Activated naive CD4-positive, alpha-beta T cell treated with anti-CD3 and anti-CD28 coated beads, Interleukin-2, amount 10 ng/mL, durations not matched to agents 7 days and 5 days (primary cell): Measurements from ENCODE around the gene C4A.
"Not testable (repeated sequence)": the region's sequence is repeated elsewhere in the genome, so short reads cannot be mapped to it uniquely, and the experiment has no call there.

Experiments used
- CTCF ChIA-PET: fragments of 350-600 bp; sonication (Branson Sonifier 250); formaldehyde crosslinking; loops from one replicate; lab custom pipeline; 2021; ENCODE audit warnings: antibody characterized with exemption; lab: Charles Lee
- DNase-seq: peaks from one replicate; pipeline ENCODE4 v3.0.0-alpha.2; 2020
- H3K27ac Mint-ChIP-seq: one replicate; pipeline ENCODE4 v1.8.0; 2021; ENCODE audit warnings: mild to moderate bottlenecking, moderate library complexity, mixed read lengths
- H3K27me3 Mint-ChIP-seq: one replicate; pipeline ENCODE4 v1.8.0; 2021; ENCODE audit warnings: mild to moderate bottlenecking, mixed read lengths
- H3K36me3 Mint-ChIP-seq: one replicate; pipeline ENCODE4 v1.8.0; 2021; ENCODE audit warnings: mixed read lengths
- H3K4me1 Mint-ChIP-seq: one replicate; pipeline ENCODE4 v1.8.0; 2021; ENCODE audit warnings: mixed read lengths
- H3K4me3 Mint-ChIP-seq: one replicate; pipeline ENCODE4 v1.8.0; 2021; ENCODE audit warnings: mild to moderate bottlenecking, moderate library complexity, mixed read lengths
- H3K9me3 Mint-ChIP-seq: one replicate; pipeline ENCODE4 v1.8.0; 2021; ENCODE audit warnings: mixed read lengths

C4A gene

DNA sequence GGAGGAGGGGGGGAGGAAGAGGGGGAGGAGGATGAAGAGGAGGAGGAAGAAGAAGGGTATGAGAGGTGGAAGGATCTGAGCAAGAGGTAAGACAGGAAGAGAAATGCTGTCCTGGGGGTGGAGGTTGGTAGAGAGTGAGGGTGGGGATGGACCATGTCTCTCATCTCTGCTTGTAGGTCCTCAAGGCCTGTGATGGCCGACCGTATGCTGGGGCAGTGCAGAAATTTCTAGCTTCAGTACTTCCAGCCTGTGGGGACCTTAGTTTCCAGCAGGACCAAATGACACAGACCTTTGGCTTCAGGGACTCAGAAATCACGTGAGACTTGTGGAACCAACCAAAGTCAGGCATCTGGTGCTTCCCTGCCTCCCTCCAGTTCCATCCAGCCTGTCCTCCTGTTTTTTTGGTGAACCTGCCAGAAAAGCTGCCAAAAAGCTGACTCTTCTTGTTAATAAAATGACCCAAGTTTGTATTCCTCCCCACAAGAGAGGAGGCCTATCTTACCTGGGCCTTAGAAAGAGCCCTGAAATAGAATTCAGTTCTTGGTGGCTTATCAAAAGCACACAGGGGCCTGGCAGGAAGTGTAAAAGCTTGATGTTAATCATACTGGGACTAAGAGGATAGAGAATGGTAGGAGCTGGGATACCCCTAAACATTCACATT lies 2.5 kb upstream of the C4A start:
- Mint-ChIP-seq H3K4me3 (no peak overlapping the region), H3K9me3 (no peaks in the 10 kb centered on the region), H3K27me3 (no peaks in the 10 kb centered on the region), H3K36me3 (peaks cover 5% of the 10 kb centered on the region), H3K27ac (peak overlapping the region; percentile 76), H3K4me1 (peaks cover 21% of the 10 kb centered on the region)
- no peak for DNase-seq
- CTCF ChIA-PET, result interaction anchor here (1.8 kb wide), 1 partner anchor 27 kb away, joined by 5 read pairs; no protein-coding TSS in a partner anchor

DNA sequence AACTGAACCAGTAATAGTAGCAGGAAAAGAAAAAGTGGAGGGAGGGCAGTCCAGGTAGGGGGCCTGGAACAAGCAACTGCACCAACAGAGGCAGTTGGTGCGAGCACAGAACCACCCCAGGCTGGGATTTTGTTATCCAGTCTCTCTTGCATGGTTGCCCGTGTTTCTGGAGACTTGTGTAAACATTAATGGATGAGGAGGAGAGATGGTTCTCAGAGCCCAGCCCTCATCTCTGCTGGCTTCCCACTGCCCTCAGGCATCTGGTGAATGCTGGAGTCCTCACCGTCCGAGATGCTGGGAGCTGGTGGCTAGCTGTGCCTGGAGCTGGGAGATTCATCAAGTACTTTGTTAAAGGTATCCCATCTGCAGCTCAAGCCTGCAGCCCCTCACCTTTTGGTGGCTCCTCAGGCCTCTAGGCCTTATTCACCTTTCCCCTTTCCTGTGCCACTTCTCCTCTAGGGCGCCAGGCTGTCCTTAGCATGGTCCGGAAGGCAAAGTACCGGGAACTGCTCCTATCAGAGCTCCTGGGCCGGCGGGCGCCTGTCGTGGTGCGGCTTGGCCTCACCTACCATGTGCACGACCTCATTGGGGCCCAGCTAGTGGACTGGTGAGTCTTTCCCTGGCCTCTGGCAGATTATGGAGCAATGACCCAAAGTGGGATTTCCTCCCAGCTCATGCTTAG lies 1.5 kb upstream of the C4A start:
- H3K4me3 Mint-ChIP-seq, DNase-seq, H3K27me3 Mint-ChIP-seq, H3K36me3 Mint-ChIP-seq, H3K9me3 Mint-ChIP-seq: not testable (repeated sequence)
- H3K4me1 Mint-ChIP-seq, result peaks cover 19% of the 10 kb centered on the region
- CTCF ChIA-PET, result interaction anchor here (1.8 kb wide), 1 partner anchor 28 kb away, joined by 5 read pairs; no protein-coding TSS in a partner anchor
- H3K27ac Mint-ChIP-seq, result peak overlapping the region; percentile 74

DNA sequence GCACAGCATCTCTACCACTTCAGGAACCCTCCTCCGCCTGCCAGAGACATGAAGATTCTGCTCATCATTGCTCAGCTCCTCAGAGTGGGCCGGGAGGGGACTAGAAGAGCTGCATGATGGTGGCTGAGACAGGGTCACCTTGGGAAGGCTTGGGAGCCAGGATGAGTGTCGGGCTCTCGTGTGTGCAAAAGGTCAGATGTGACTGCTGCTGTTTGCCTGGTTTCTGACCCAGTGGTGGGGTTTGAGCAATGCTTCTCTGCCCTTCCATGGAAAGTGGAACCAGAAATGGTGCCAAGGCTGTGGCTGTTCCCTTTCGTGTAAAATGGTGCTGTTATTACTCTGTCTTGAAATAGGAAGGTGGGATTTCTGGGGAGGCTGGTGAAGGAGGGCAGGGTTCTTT lies 859 bp upstream of the C4A start:
- H3K27me3 Mint-ChIP-seq, CTCF ChIA-PET, DNase-seq, H3K27ac Mint-ChIP-seq, H3K9me3 Mint-ChIP-seq, H3K36me3 Mint-ChIP-seq, H3K4me3 Mint-ChIP-seq: not testable (repeated sequence)
- peaks cover 19% of the 10 kb centered on the region for H3K4me1 Mint-ChIP-seq

DNA sequence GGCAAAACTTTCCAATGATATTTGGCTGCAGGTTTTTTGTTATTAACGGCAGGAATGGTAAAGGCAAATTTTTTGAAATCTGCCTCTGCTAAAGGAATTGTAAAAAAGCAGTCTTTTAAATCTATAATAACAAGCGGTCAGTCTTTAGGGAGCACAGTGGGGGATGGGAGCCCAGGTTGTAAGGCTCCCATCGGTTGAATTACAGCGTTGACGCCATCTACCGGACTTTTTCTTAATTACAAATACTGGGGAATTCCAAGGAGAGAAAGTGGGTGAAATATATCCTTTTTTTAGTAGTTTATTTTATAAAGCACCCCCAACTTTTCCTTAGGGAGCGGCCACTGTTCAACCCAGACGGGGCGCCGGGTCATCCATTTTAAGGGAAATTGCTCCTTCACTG lies 7.5 kb downstream of the C4A start:
- CTCF ChIA-PET, H3K9me3 Mint-ChIP-seq, H3K4me1 Mint-ChIP-seq, H3K27ac Mint-ChIP-seq, H3K27me3 Mint-ChIP-seq, DNase-seq, H3K36me3 Mint-ChIP-seq, H3K4me3 Mint-ChIP-seq: not testable (repeated sequence)

DNA sequence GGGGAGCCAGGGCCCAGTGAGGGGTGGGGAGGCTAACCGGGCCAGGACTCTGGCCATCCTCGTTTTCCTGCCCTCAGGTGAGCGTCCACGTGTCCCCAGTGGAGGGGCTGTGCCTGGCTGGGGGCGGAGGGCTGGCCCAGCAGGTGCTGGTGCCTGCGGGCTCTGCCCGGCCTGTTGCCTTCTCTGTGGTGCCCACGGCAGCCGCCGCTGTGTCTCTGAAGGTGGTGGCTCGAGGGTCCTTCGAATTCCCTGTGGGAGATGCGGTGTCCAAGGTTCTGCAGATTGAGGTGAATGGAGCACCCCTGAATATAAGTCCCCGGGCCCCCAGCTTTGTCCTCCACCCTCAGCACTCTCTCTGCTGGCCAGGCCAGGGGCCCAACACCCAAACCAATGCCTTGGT lies 12.6 kb downstream of the C4A start:
- H3K9me3 Mint-ChIP-seq, H3K27ac Mint-ChIP-seq, DNase-seq, H3K4me3 Mint-ChIP-seq, H3K27me3 Mint-ChIP-seq, CTCF ChIA-PET, H3K4me1 Mint-ChIP-seq, H3K36me3 Mint-ChIP-seq: not testable (repeated sequence)

DNA sequence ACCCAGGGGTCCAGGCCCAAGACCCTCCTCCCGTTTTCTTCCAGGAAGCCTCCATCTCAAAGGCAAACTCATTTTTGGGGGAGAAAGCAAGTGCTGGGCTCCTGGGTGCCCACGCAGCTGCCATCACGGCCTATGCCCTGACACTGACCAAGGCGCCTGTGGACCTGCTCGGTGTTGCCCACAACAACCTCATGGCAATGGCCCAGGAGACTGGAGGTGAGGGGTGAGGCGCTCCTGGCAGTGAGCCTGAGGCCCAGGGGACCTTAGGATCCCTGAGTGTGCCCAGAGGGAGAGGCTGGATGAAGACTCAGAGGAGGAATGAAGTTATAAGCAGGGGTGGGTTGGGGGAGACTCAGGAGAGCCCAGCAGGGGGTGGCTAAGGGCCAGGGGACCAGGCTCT lies 14.5 kb downstream of the C4A start:
- DNase-seq, CTCF ChIA-PET, H3K27me3 Mint-ChIP-seq, H3K36me3 Mint-ChIP-seq, H3K4me1 Mint-ChIP-seq, H3K27ac Mint-ChIP-seq, H3K9me3 Mint-ChIP-seq, H3K4me3 Mint-ChIP-seq: not testable (repeated sequence)

DNA sequence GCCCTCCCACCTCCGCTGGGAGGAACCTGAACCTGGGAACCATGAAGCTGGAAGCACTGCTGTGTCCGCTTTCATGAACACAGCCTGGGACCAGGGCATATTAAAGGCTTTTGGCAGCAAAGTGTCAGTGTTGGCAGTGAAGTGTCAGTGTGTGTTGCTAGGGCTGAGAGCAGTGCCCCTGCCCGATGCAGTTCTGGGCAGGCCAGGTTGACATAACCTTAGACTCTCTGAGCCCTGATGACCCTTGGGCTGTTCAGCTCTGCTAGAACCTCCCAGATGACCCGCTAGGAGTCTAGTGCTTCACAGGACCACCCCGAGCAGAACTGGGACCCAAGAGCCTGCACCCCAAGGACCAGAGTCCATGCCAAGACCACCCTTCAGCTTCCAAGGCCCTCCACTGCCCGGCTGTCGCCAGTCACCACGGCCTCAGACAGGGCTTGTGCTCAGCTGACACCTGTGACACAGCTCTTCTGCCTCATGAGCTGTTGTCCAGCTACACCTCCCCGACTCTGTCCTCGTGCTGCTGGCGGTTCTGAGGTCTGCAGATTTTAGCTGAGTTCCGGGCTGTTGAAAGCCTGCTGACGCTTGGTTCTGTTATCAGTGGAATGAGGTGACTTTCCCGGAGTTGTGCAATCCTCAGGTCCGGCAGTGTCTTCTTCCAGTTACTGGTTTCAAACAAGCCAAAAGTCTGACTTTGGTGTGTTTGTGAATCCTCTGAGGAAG lies 20.9 kb downstream of the C4A start:
- H3K9me3 Mint-ChIP-seq, H3K4me3 Mint-ChIP-seq, DNase-seq, CTCF ChIA-PET, H3K27me3 Mint-ChIP-seq, H3K27ac Mint-ChIP-seq, H3K4me1 Mint-ChIP-seq, H3K36me3 Mint-ChIP-seq: not testable (repeated sequence)

DNA sequence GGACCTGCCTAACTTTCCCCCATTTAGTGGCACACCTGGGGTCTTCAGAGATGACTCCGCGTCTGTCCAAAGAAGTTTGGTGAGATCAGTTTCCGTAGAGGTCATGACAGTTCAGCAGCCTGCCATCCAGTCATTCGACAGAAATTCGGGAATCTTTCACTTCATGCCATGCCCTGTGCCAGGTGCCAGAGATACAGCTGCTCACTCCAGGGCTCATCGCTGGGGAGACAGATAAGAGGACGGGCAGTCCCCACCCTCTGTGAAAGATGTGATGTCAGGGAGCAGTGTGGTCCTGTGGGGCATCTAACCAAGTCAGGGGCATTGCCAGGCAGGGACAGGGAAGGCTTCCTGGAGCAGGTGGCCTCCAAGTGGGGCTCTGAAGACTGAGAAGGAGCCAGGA lies 21.4 kb downstream of the C4A start:
- H3K9me3 Mint-ChIP-seq, H3K27me3 Mint-ChIP-seq, H3K27ac Mint-ChIP-seq, H3K36me3 Mint-ChIP-seq, H3K4me3 Mint-ChIP-seq, DNase-seq, CTCF ChIA-PET, H3K4me1 Mint-ChIP-seq: not testable (repeated sequence)

DNA sequence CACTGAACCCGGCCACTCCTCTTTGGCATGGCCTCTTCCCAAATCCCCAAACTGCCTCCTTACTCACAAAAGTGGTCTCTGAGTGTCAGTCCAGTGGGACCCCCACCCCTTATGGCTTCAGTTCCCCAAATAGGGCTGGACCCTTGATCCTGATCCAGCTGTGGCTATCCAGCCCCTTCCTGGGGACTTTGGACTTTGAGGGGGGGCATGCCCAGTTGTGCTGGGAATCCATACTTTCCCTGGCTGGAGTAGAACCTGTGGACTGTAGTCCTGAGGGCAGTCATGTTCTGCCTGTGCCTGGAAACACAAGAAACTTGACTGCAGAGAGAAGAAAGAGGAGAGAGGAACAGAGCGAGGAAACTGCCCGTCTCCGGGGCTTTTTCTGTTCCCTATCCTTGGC lies 22.5 kb downstream of the C4A start:
- CTCF ChIA-PET, H3K36me3 Mint-ChIP-seq, H3K27me3 Mint-ChIP-seq, H3K27ac Mint-ChIP-seq, H3K4me3 Mint-ChIP-seq, H3K4me1 Mint-ChIP-seq, H3K9me3 Mint-ChIP-seq, DNase-seq: not testable (repeated sequence)

DNA sequence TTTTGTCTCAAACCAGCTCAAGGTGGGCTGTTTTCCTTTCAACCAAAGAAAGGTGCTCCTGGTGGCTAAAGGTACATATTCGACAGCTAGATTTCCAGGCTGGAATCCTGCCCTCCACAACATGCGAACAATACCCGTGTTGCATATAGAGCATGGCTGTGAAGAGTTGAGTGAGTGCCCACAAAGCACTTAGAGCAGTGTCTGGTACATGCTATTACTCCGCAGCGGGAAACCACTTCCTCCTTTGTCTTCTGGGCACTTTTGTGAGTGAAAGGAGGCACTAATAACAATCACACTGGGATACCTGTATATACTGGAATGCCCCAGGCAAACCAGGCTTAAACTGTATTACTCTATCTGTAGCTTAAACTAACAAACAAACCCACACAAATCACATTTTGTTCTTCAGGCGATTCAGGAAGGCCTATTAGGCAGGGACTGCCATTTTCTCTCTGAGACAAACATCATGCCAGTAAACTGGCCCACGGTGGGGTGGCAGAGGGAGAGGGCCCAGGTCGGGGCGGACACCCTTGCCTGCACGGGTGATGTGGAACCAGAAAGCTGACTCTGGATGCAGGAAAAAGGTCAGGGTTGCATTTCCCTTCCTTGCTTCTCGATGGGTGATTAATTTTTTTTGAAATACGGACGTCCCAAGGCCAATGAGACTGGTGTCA lies 23.1 kb downstream of the C4A start:
- CTCF ChIA-PET, H3K4me3 Mint-ChIP-seq, H3K27ac Mint-ChIP-seq, H3K9me3 Mint-ChIP-seq, H3K4me1 Mint-ChIP-seq, H3K27me3 Mint-ChIP-seq, H3K36me3 Mint-ChIP-seq: not testable (repeated sequence)
- DNase-seq, result peak; percentile 16

DNA sequence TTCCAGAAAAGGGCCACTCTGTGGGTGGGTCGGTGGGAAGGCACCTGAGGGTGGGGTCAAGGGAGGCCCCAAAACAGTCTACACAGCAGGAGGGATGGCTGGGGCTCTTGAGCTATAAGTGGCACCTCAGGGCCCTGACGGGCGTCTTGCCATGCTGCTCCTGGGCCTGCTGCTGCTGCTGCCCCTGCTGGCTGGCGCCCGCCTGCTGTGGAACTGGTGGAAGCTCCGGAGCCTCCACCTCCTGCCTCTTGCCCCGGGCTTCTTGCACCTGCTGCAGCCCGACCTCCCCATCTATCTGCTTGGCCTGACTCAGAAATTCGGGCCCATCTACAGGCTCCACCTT lies 23.7 kb downstream of the C4A start:
- H3K9me3 Mint-ChIP-seq, H3K4me1 Mint-ChIP-seq, H3K4me3 Mint-ChIP-seq, H3K27me3 Mint-ChIP-seq, H3K27ac Mint-ChIP-seq, H3K36me3 Mint-ChIP-seq, CTCF ChIA-PET: not testable (repeated sequence)
- DNase-seq, result peak; percentile 19

DNA sequence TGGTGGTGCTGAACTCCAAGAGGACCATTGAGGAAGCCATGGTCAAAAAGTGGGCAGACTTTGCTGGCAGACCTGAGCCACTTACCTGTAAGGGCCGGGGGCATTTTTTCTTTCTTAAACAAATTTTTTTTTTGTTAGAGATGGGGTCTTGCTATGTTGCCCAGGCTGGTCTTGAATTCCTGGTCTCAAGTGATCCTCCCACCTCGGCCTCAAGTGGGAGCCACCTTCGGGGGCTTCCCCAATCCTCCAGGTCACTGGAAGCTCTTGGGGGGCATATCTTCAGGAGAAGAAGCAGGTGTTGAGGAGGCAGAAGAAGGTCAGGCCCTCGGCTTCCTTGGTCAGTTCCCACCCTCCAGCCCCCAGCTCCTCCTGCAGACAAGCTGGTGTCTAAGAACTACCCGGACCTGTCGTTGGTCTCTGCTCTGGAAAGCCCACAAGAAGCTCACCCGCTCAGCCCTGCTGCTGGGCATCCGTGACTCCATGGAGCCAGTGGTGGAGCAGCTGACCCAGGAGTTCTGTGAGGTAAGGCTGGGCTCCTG lies 24.2 kb downstream of the C4A start:
- H3K27me3 Mint-ChIP-seq, H3K4me3 Mint-ChIP-seq, H3K36me3 Mint-ChIP-seq, CTCF ChIA-PET, H3K4me1 Mint-ChIP-seq, H3K27ac Mint-ChIP-seq, H3K9me3 Mint-ChIP-seq: not testable (repeated sequence)
- peak; percentile 15 for DNase-seq

DNA sequence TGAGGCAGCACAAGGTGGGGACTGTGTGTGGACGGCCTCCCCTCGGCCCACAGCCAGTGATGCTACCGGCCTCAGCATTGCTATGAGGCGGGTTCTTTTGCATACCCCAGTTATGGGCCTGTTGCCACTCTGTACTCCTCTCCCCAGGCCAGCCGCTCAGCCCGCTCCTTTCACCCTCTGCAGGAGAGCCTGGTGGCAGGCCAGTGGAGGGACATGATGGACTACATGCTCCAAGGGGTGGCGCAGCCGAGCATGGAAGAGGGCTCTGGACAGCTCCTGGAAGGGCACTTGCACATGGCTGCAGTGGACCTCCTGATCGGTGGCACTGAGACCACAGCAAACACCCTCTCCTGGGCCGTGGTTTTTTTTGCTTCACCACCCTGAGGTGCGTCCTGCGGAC lies 25.2 kb downstream of the C4A start:
- H3K27ac Mint-ChIP-seq, H3K9me3 Mint-ChIP-seq, CTCF ChIA-PET, H3K36me3 Mint-ChIP-seq, H3K4me3 Mint-ChIP-seq, H3K4me1 Mint-ChIP-seq, H3K27me3 Mint-ChIP-seq: not testable (repeated sequence)
- peak; percentile 16 for DNase-seq

DNA sequence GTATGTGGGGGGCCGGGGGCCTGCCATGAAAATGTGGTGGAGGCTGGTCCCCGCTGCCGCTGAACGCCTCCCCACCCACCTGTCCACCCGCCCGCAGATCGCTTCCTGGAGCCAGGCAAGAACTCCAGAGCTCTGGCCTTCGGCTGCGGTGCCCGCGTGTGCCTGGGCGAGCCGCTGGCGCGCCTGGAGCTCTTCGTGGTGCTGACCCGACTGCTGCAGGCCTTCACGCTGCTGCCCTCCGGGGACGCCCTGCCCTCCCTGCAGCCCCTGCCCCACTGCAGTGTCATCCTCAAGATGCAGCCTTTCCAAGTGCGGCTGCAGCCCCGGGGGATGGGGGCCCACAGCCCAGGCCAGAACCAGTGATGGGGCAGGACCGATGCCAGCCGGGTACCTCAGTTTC lies 26.2 kb downstream of the C4A start:
- H3K27ac Mint-ChIP-seq, DNase-seq, CTCF ChIA-PET, H3K36me3 Mint-ChIP-seq, H3K4me3 Mint-ChIP-seq, H3K9me3 Mint-ChIP-seq, H3K27me3 Mint-ChIP-seq, H3K4me1 Mint-ChIP-seq: not testable (repeated sequence)
